ENCODE results near the gene CASZ1.

DNA sequence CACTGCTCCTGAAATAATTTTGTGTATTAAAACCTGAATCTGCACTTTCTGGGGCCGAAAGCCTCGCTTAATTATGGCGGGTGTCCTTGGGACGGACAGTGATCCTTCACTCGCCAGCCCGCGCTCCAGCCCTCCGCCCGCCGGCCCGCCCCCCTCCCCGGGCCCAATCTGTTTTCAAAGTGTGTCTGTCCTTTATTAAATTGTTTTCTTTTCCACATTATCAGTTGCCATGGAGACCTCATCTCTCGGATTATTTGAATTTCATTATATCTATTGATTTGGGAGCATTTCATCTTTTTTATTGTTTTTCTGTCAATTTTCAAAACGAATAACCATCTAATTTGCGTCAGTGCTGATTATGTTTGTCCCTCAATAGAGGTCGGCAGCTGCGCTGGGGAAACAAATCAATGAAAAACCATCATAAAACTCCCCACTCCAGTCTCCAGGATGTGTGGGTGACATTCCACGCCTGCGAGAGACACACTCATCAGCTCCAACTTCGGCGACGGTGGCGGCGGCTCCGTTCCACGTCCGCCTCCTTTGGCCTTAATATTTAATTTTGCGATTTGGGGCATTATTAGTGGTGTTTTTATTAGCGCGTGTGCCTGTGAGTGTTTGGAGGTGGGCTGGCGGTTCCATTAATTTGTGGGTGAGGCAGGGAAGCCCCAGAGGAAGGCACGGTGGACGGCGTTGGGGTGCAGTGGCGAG, 123.9 kb downstream of the CASZ1 start:
- TF ChIP-seq, protein P1, sequence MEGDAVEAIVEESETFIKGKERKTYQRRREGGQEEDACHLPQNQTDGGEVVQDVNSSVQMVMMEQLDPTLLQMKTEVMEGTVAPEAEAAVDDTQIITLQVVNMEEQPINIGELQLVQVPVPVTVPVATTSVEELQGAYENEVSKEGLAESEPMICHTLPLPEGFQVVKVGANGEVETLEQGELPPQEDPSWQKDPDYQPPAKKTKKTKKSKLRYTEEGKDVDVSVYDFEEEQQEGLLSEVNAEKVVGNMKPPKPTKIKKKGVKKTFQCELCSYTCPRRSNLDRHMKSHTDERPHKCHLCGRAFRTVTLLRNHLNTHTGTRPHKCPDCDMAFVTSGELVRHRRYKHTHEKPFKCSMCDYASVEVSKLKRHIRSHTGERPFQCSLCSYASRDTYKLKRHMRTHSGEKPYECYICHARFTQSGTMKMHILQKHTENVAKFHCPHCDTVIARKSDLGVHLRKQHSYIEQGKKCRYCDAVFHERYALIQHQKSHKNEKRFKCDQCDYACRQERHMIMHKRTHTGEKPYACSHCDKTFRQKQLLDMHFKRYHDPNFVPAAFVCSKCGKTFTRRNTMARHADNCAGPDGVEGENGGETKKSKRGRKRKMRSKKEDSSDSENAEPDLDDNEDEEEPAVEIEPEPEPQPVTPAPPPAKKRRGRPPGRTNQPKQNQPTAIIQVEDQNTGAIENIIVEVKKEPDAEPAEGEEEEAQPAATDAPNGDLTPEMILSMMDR (IDR thresholded peaks at IDR 0.05): no peak
- no peak for TF ChIP-seq POLR2A (IDR thresholded peaks at IDR 0.05)

All from testis (tissue), 2 donors.